DMS153 treated with DMSO at 0.1 percent for 48 hours (cell line): ENCODE results near the gene IMMP2L.

Experiments used
- DNase-seq: peaks from one replicate; lab custom pipeline; 2025; ENCODE audit not compliant: unreplicated experiment; lab: John Stamatoyannopoulos, UW

The IMMP2L gene

DNA sequence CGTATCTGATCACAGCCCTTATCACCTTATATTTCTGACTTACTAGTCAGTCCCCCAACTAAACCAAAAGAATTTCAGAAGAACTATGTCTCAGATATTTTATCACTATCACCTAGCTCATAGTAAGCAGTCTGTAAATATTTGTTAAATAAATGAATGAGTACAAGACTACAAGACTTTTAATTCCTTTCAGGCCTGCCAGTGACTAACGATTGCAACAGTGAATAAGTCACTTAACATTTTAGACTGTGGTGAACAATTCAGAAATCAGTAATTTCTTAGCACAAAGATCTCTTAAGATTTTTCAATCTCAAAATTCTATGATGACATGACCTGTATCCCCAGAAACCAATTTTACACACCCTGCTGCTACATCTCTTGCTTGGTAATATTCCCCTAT lies 162.2 kb downstream of the IMMP2L start:
- DNase-seq: no peak

DNA sequence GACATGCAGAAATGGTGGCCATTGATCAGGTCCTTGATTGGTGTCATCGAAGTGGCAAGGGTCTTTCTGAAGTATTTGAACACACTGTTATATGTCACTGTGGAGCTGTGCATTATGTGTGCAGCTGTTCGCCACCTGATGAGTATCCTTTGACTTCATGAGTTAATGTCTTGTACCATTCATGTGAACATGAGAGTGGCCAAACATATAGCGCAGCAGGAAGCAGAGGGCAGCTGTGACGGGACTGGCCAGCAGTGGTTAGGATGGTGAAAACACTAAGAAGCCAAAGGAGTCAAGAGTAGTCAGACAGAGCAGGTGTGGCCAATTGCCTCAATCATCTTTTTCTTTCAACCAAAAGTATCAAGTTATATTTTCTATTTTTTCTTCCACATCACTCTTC lies 167.4 kb downstream of the IMMP2L start:
- no peak for DNase-seq

DNA sequence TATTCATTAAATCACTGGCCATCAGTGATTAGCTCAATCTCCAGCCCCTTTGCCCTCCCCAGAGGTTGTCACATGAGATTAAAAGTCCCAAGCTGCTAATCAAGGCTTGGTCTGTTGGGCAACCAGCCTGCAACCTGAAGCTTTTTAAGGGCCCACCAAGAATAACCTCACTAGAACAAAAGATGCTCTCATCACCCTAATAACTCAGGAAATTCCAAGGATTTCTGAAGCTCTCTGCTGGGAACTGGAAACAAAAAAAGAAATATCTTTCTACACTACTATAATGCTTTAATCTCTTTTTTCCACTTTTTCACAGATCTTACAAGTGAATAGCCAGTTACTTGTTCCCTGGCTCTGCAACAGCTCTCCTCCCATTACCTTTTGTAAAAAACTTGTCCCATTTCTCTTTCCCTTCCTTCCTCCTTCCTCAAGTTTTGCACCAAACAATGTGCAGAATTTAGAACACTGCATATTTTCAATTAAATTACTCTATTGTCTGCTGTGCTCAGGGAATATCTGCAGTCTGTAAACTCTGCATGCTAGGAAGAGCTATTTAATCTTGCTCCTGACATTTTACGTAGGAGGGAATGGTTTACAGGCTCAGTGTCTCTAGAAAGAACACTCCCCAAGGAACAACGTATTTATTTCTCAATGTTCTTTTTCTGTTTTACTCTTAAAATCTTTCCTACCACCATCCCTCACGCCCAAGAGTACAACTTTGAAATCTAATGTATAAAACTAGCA lies 169.1 kb downstream of the IMMP2L start:
- DNase-seq: no peak

- no peak for DNase-seq
Observed at GRCh38 chr7:111392294-111392693, 170.0 kb downstream of the IMMP2L start.

DNA sequence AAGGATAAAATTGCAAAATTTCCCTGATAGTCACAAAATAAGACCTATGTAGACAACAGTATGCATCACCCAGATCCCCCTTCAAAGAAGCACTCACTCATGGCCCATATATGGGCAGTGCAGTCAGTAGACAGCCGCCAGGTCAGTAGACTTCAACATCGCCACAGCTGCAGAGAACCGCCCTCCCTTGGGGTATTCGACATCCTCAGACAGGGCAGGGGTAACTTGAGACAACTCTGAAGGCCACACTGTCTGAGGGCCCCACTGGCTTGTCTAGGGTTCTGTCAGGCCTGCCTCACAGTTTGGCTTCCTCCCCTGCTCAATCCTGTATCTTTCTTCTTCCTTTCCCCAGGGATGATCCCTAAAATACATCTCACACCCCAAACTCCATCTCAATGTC lies 172.3 kb downstream of the IMMP2L start:
- no peak for DNase-seq

GRCh38 chr7:111388912-111389311 lies 173.4 kb downstream of the IMMP2L start:
- no peak for DNase-seq

DNA sequence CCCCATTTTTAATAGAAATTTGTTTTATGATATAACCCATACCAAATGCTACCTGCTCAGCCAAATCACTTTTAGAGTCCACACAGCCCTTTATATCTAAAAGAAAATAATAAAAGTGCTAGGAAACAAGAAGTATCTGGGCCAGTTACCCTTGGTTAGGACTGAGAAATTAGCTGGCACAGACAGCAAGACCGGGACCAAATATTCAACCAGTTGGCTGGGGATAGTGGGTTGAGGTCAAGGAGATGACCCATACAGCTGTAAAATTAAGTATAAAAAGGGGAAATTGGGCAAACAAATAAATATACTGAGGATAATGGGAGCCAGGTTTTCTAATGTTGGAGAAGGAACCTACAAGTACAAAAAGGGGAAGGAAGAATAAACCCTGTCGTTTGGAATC lies 174.3 kb downstream of the IMMP2L start:
- DNase-seq: no peak

- no peak for DNase-seq
Observed at GRCh38 chr7:111384065-111384891, 178.0 kb downstream of the IMMP2L start.

- no peak for DNase-seq
Observed at GRCh38 chr7:111383133-111383532, 179.2 kb downstream of the IMMP2L start.

DNA sequence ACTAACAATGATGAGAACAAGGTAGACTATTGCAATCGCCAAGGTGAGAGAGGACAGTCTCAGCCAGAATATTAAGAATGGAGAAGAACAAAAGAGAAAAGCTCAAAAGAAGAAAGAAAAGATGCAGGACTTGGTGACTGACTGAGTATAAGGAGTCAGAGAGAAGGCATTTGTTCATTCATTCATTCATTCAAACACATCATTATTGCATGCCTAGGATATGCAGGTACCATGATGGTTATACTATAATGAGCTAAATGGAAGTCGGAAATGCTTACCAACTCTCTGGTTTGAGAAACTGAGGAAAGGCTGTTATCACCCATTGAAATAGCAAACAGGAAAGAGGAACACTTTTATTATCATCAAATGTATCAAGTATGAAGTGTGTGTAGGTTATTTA lies 180.7 kb downstream of the IMMP2L start:
- DNase-seq: no peak

- DNase-seq: no peak
Observed at GRCh38 chr7:111380945-111381344, 181.3 kb downstream of the IMMP2L start.

- DNase-seq: no peak
Observed at GRCh38 chr7:111374027-111374426, 188.3 kb downstream of the IMMP2L start.

DNA sequence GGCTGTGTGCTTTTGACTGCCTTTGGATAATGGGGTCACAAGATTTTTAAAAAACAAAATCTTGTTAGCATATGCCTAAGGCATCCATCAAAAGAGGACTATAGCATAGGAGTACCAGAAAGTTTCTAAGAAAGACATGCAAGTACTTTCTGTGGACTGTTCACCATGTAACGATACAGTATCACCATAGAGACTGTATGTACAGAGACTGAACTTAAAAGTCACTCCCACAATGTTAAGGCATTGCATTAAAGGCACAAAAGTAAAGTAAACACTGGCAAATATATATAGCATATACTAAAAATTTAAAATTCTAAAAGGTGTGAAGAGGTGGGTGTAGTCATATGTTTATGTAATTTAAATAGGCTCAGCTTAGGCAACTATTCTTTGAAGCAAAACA lies 190.9 kb downstream of the IMMP2L start:
- no peak for DNase-seq

DNA sequence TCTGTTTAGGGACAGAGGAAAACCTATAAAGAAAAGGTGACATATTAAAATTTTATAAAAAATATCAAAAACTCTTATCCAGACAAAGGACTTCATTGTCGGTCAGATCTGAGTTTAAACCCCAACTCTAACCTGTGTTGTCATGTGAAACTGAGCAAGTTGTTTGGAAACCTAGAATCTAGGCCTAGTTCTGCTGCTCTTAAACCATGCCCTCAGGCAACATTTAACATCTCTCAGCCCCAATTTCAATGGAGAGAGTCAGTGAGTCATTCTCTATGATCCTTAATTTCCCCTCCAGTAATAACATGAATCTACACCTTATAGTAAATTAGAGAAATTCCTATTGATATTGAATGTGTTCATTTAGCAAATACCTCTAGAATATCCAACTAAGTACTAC lies 192.3 kb downstream of the IMMP2L start:
- DNase-seq: no peak

DNA sequence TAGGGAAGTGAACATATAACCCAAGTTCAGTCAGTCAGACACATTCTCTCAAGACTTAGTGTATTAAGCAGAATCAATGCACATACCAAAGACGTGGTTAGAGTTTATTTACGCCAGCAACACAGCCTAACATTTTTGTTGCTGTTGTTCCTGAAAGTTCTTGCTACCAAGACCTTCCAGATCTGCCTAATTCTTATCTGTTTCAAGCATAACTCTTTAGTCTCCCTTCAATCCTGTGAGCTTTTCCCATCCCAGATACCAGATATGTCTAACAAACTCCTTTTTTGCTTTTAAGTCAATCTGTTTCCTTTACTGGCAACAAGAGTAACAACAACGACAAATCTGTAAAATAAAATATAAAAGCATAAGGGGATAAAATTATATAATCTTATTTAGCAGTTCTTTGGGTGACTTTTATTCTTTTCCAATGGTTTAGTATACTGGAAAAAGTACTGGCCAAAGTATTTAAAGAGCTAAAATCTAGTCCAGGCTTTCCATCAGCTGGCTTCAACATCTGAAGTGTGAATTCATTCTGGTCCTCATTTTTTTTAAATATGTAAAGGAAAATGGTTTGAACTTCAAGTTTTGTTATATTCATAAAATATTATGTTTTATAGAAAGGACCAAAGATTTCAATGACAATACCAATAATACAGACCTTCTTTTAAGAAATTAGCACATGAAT lies 193.8 kb downstream of the IMMP2L start:
- DNase-seq: no peak

DNA sequence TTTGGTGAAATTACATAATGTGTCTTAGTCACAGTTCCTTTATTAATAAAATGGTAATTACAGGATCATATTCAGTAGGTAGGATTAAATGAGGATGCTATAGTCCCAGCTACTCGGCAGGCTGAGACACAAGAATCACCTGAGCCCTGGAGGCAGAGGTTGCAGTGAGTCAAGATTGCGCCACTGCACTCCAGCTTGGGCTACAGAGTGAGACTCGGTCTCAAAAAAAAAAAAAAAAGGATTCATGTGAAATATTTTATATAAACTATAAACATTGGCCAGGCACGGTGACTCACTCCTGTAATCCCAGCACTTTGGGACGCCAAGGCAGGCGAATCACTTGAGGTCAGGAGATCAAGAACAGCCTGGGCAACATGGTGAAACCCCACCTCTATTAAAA lies 197.9 kb downstream of the IMMP2L start:
- DNase-seq: no peak

DNA sequence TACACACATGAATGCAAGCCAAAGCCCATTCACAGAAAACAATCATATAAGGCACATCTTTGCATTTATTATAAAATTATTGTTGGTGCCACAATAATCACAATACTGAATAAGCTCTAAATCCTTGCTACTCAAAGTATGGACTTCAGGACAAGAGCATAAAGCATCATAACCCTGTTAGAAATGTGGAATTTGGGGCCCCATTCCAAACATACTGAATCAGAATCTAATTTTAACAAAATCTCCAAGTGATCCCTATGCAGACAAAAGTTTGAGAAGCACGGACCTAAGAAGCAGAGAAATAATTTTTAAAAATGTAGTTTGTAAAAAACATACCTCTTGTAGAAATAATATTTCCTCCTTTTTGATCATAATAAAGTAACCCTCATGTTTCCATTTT lies 199.2 kb downstream of the IMMP2L start:
- no peak for DNase-seq

- no peak for DNase-seq
Observed at GRCh38 chr7:111362506-111363054, 199.7 kb downstream of the IMMP2L start.

DNA sequence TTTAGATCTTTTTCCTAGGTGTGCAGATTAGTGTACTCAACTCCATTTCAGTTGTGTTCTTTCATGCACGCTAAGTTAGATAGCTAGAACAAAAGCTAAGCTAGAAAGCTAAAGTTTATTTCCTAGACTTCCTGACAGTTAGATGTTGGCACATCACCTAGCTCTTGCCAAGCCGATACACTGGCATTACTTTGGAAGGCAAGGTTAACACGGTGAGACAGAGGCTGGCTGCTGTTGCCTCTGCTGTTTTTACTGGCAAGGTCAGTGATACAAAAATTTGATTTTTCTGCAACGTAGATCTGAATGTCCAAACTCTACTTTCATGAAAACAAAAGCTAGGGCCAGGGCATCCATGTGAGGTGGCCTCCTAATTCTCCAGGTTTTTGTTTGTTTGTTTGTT lies 203.4 kb downstream of the IMMP2L start:
- DNase-seq: no peak

- DNase-seq: no peak
Observed at GRCh38 chr7:111357691-111358090, 204.6 kb downstream of the IMMP2L start.

DNA sequence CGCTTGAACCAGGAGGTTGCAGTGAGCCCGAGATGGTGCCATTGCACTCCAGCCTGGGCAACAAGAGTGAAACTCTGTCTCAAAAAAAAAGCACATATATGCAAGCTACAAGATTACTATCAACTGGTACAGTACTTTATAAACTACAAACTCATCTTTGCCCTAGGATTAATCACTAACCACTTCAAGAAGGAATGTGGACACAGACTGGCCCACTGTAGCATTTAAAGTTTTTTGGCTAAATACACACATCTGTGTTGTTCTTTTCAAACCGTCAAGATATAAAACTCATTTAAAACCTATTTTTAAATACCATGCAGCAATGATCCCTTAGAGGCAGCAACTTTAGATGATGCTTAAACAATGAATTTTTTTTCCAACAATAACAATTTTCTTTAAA lies 205.4 kb downstream of the IMMP2L start:
- DNase-seq: no peak

DNA sequence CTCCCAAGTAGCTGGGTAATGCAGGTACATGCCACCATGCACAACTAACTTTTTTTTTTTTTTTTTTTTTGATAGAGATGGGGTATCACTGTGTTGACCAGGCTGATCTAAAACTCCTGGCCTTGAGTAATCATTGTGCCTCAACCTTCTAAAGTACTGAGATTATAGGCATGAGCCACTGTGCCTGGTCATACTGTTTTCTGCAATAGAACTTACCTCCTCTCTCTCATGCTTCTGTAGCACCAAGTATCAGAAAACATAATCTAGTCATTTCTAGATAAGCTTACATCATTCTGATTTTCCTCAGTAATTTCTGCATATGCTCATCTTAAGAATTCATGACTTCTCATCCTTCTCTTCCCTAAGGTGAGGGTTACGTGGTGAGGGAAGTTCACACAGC lies 210.0 kb downstream of the IMMP2L start:
- no peak for DNase-seq
